ENCODE results near the gene ERFL. TPM values are rescaled to one million over a fixed set of nuclear protein-coding genes. Genes with fewer than 3 reads are reported as not detected.
"Not testable (repeated sequence)": the region's sequence is repeated elsewhere in the genome, so short reads cannot be mapped to it uniquely, and the experiment has no call there.

ERFL gene
- total RNA-seq, 1 donor from 2014 or later, result 1.7 TPM

DNA sequence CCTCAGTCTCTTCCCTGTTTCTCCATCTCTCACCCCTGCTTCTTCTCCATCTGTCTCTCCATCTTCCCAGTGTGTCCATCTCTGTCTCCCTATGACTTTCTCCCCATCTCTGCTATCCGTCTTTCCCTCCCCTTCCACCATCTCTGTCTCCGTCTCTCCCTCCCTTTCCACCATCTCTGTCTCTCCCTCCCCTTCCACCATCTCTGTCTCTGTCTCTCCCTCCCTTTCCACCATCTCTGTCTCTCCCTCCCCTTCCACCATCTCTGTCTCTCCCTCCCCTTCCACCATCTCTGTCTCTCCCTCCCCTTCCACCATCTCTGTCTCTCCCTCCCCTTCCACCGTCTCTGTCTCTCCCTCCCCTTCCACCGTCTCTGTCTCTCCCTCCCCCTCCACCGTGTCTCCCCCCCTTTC, 13.8 kb downstream of the ERFL start:
- intact Hi-C loops (cut with micrococcal nuclease), result not testable (repeated sequence)

- intact Hi-C loops (cut with micrococcal nuclease), result no loop called here
Measured at GRCh38 chr19:41913538-41914423, 14.5 kb downstream of the ERFL start.

- intact Hi-C loops (cut with micrococcal nuclease), result no loop called here
Measured at GRCh38 chr19:41912899-41913537, 15.2 kb downstream of the ERFL start.

DNA sequence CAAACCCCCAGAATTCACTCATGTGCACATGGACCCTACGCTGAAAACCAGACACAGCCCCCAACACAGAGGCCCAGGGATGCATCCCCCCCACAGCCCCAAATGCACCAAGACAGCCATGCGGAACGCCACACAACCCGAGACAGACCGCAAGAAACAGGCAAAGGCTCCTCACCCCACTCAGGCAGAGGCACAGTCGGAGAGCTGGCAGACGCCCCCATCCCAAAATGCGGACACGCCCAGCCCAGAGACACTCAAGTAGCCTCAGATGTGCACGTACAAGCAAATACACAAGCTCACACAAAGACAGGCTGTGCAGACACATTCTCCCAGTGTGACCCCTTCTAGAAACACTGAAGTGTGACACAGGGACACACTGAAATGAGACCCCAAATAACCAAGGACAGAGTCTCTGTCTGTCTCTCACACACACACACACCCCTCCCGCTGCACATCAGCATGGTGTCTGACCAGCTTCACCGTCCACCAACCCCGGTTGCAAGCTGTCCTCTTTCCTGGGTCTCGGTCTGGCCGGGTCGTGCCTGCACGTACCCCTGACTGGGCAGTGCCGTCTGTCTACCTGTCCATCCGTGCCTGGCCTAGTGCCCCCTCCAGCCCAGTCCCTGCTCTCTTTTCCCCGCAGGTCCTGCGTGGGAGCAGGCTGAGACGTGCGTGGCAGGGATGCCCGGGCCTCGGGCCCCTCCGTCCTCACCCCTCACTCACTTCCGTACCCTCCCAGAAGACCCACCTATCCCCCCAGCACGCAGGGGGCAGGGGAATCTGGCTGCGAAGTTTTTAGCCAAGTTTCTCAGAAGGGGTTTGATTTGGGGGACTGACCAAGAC, 16.1 kb downstream of the ERFL start:
- intact Hi-C loops (cut with micrococcal nuclease), result no loop called here

DNA sequence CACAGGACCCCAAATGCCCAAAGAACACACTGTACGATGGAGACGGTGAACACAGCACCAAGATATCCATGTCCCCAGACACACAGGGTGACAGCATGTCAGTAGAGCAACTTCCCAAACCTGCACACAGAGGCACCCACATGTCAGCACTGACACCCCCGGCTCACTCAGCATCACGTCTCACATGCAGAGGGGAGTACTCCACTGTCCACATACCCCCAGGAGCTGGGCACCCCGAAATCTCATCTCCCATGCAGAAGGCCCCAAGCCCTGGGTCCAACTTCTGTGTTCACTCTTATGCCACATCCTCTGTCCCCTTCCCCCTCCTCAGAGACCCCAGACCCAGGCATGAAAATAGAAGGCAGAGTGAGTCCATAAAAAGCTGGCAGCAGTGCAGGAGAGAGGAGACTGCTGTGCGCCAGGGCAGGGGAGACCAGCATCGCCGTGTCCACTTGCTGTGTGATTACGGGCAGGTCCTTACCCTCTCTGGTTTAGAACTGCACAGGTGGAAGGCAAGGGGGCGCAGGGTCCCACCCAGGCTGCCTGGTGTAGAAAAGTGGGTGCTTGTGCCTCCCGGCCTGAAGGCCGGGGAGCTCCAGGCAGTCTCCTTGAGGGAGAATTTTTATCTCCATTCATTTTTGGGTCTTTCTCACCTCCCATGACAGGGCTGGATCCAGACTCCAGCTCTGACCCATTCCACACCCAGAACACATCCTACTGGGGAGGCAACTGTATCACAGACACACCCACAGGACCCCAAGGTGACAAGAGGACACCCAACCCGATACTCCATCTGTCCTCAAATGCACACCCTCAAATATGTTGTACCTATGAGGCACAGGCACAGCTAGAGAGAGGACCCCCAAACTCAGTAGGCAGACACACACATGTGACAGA, 17.0 kb downstream of the ERFL start:
- intact Hi-C loops (cut with micrococcal nuclease), result no loop called here

- intact Hi-C loops (cut with micrococcal nuclease), result no loop called here
Measured at GRCh38 chr19:41910240-41910991, 17.8 kb downstream of the ERFL start.

DNA sequence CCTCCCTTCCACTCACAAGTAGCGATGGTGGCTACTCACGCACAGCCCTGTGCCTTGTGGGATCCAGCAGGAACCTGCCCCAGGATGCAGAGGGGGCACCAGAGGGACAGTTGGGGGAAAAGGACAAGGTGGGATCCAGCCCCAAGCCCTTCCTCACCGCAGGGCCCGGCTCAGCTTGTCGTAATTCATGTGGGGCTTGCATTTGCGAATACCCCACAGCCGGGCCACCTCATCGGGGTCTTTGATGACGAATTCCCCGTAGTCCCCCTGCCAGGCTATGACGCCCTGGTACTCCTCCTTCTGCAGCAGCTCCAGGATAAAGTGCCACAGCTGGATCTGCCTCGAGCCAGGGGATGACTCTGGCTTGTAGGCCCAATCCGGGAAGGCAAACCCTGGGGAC, 18.5 kb downstream of the ERFL start:
- intact Hi-C loops (cut with micrococcal nuclease), result no loop called here

DNA sequence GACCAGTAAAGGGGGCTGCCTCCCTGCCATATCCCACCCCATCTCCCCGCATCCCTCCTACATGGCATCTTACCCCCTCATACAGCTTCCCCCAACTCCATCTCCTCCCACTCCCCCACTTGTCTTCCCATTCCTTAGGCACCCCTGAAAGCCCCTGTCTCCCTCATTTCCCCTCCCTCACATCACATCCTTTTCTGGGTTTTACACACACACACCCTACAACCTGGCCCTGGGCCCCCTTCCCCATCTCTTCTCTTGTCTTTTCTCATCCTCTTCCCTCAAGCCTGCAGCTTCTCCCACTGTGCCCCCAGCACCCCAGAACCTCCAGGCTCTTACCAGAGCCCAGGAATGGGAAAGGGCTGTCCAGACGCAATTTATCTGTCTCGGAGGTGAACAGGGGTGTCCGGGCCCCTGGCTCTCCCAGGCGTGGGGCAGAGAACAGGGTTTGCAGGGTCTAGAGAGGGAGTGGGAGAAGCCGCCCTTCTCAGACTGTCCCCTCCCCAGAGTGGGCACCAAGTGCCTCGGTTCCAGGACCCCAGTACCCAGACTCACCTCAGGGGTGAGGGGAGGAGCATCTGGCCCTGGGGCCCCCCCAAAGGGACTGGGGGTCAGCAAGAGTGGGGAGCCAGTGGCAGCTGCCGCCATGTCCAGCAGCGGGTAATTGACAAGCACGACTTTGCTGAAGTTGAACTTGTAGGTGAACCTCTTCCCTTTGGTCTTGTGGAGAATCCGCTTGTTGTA, 19.4 kb downstream of the ERFL start:
- intact Hi-C loops (cut with micrococcal nuclease), result no loop called here

DNA sequence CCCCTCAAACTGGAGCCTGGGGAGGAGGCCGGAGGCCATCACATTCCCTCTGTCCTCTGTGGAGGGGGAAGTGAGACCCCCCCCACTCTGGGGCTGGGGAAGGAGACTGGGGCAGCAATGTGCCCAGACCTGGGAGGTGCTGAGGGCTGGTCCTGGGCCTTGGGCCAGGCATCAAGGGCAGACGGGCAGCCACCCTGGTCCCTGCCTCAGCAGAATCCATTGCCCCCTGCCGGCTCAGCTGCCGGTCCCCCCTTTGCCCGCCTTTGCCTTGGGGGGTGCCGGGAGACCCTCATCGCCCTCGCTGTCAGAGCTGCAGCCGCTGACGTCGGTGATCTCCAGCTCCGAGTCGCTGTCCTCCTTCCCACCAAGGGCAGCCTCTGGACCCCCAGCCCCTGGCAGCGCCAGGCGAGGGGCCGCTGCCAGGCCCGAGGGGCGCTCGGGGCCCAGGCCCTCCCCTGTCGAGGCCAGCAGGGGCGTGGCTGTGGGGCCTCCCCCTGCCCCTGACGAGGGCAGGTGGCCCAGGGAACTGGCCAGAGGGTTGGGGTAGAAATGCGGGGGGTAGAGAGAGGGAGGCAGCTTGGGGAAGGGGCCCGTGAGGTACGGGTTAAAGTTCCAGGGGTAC, 20.1 kb downstream of the ERFL start:
- intact Hi-C loops (cut with micrococcal nuclease), result no loop called here

GRCh38 chr19:41906916-41907680, 21.2 kb downstream of the ERFL start:
- intact Hi-C loops (cut with micrococcal nuclease), result no loop called here

GRCh38 chr19:41906271-41906670, 22.0 kb downstream of the ERFL start:
- intact Hi-C loops (cut with micrococcal nuclease), result no loop called here

GRCh38 chr19:41905273-41906002, 22.8 kb downstream of the ERFL start:
- intact Hi-C loops (cut with micrococcal nuclease), result no loop called here

DNA sequence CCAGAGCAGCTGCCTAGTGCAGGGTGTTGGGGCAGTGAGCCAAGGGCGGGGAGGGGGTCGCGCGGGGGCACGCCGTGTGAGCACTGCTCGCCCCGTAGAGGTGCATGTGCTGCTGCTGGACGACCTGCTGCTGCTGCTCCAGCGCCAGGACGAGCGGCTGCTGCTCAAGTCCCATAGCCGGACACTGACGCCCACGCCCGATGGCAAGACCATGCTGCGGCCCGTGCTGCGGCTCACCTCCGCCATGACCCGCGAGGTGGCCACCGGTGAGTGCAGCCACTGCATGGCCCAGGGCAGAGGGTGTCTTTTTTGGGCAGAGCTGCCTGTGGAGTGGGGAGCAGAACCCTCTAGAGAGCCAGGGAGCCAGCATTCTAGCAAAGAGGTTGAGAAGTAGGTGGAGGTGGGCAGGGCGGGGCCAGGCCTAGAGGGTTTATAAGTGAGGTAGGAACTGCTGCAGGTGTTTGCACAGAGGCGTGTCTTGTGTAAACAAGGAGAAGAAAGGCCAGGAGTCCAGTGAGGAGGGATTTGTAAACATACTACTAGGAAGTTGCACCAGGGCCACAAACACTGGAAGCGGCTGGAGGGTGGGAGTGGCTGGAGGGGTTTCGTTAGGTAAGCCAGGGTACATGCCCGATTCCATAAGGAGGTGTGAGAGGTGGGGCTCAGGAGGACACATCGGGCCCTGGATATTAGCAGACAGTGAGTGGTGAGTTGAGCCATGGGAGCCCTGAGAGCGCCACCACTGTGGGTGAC, 24.0 kb downstream of the ERFL start:
- intact Hi-C loops (cut with micrococcal nuclease), result no loop called here

DNA sequence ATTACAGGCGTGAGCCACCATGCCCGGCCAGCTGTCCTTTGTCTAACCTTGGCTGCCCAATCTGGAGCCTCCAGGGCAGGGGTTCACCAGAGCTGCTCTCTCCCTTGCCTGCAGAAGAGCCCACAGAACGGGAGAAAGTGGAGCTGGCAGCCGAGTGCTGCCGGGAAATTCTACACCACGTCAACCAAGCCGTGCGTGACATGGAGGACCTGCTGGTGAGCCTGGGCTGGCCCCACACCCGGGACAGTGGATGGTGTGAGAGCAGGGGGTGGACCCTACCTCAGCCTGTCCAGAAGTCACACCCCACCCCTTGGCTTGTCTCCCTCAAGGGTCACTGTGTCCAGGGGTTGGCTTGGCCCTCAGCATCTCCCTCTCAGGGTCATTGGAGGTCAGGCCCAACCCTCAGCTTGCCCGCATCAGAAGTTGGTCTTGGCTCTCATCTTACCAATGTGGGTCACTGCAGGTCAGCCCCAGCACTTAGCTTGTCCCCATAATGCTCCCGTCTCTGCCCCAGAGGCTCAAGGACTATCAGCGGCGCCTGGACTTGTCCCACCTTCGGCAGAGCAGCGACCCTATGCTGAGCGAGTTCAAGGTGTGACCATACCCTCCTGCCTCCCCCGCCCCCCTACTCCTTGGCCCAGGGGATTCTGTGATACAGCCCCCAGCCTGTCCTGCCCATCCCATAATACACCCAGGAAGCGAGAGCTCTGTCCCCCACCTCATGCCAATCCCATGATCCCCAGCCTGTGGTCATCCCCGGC, 24.9 kb downstream of the ERFL start:
- intact Hi-C loops (cut with micrococcal nuclease), result no loop called here

DNA sequence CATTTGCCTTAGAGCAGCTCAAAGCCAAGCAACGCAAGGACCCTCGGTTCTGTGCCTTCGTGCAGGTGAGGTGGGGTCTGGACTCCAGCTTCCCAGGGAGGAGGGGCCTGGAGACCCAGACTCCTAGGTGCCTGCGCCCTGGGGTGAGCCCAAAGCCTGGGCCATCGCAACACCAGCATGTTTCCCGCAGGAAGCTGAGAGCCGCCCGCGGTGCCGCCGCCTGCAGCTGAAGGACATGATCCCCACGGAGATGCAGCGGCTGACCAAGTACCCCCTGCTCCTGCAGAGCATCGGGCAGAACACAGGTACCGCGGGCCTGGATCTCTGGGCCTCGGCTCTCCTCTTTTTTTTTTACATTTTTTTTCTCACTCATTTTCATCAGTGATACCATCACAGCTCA, 25.7 kb downstream of the ERFL start:
- intact Hi-C loops (cut with micrococcal nuclease), result no loop called here

Measured in T-helper 2 cell treated with Interferon-gamma antibody and Interleukin-4, amounts not matched to agents 100 ng/mL and 5 ng/mL, for 36 hours (primary cell).